Prostate gland (tissue), 2 donors: ENCODE measurements around the gene C1orf232. TPM values are rescaled to one million over a fixed set of nuclear protein-coding genes. Genes with fewer than 3 reads are reported as not detected.

Experiments
- DNase-seq: peaks from one replicate; pipeline ENCODE4 v3.0.0-alpha.2; 2019; ENCODE audit warnings: low spot score
- H3K27ac ChIP-seq, 2 donors: fragments of 200-600 bp; sonication (generic); 2 replicates each; pipeline ENCODE4 v1.5.1; 2017 to 2019
- H3K27me3 ChIP-seq: fragments of 200-600 bp; sonication (generic); replicated peaks from 2 replicates; pipeline ENCODE4 v1.5.1; 2019; ENCODE audit not compliant: insufficient read depth
- H3K36me3 ChIP-seq, 2 donors: fragments of 200-600 bp; sonication (generic); 1 replicate in 1 of 2; 2 replicates in 1 of 2; pipeline versions ENCODE4 v1.5.1 to v1.8.1; 2017 to 2019
- H3K4me1 ChIP-seq: fragments of 200-600 bp; sonication (generic); replicated peaks from 2 replicates; pipeline ENCODE4 v1.5.1; 2019
- H3K4me3 ChIP-seq, 2 donors: fragments of 200-600 bp; sonication (generic); 2 replicates each; pipeline ENCODE4 v1.5.1; 2017 to 2019
- H3K9me3 ChIP-seq: fragments of 200-600 bp; sonication (generic); 2 replicates; pipeline ENCODE4 v1.5.1; 2017
- POLR2A ChIP-seq: fragments of 450-650 bp; IDR thresholded peaks from one replicate; pipeline ENCODE4 v1.6.1; 2016; ENCODE audit warnings: antibody characterized with exemption, mild to moderate bottlenecking
- POLR2AphosphoS5 ChIP-seq: sonication (generic); formaldehyde crosslinking; IDR thresholded peaks from one replicate; pipeline ENCODE4 v1.6.1; 2017; ENCODE audit warnings: antibody characterized with exemption
- WGBS: methylation state at CpG from one replicate; pipeline ENCODE4 v1.1.5; 2018; 5-methylcytosine and 5-hydroxymethylcytosine counted together
- intact Hi-C: fragments of 100-400 bp; cut with DNase I; formaldehyde crosslinking; loops from one replicate; pipeline ENCODE4 v1.14.2; 2022
- total RNA-seq, 2 donors: library from RNA; depleted of rRNA; stranded (reverse); fragments of >200 nt; gene quantifications; one replicate each; pipeline ENCODE4 v1.1.0, GENCODE V29; 2016
- TF ChIP-seq, protein P1 (sequence below), 4 experiments: fragments of 200-600 bp in 2 of 4; fragments of 450-650 bp in 2 of 4; sonication (generic) in 2 of 4; IDR thresholded peaks; 1 replicate in 3 of 4; 2 replicates in 1 of 4; pipeline ENCODE4 v1.5.1; 2016 to 2019; ENCODE audit warnings: antibody characterized with exemption in 4 of 4, mild to moderate bottlenecking in 2 of 4, moderate library complexity in 2 of 4

Gene C1orf232
- total RNA-seq, 2 donors from 2014 or later, result not detected

DNA sequence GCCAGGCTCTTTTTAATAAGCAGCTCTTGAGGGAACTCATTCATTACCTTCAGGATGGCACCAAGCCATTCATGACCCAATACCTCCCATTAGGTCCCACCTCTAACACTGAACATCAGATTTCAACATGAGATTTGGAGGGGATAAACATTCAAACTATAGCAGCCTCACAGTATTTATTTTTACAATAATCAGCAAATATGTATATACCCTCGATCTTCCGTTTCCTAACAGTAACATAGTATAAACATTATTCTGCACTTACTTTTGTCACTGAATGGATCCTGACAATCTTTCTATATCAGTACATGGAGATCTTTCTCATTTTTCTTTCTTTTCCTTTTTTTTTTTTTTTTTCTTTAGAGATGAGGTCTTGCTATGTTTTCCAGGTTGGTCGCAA lies 27.0 kb upstream of the C1orf232 start:
- H3K36me3 ChIP-seq, result no peaks in the 10 kb centered on the region
- H3K27ac ChIP-seq, result no peak overlapping the region
- no peaks in the 10 kb centered on the region for H3K9me3 ChIP-seq
- no peaks in the 10 kb centered on the region for H3K4me1 ChIP-seq
- H3K27me3 ChIP-seq, result no peaks in the 10 kb centered on the region
- intact Hi-C loops, result no loop called here
- 76% methylated on average over 3 of the region's 3 CpGs for WGBS
- TF ChIP-seq POLR2A (no peak), POLR2AphosphoS5 (no peak)
- TF ChIP-seq, protein P1, sequence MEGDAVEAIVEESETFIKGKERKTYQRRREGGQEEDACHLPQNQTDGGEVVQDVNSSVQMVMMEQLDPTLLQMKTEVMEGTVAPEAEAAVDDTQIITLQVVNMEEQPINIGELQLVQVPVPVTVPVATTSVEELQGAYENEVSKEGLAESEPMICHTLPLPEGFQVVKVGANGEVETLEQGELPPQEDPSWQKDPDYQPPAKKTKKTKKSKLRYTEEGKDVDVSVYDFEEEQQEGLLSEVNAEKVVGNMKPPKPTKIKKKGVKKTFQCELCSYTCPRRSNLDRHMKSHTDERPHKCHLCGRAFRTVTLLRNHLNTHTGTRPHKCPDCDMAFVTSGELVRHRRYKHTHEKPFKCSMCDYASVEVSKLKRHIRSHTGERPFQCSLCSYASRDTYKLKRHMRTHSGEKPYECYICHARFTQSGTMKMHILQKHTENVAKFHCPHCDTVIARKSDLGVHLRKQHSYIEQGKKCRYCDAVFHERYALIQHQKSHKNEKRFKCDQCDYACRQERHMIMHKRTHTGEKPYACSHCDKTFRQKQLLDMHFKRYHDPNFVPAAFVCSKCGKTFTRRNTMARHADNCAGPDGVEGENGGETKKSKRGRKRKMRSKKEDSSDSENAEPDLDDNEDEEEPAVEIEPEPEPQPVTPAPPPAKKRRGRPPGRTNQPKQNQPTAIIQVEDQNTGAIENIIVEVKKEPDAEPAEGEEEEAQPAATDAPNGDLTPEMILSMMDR (IDR thresholded peaks at IDR 0.05), result no peak
- no peak for DNase-seq
- H3K4me3 ChIP-seq, result no peak overlapping the region

DNA sequence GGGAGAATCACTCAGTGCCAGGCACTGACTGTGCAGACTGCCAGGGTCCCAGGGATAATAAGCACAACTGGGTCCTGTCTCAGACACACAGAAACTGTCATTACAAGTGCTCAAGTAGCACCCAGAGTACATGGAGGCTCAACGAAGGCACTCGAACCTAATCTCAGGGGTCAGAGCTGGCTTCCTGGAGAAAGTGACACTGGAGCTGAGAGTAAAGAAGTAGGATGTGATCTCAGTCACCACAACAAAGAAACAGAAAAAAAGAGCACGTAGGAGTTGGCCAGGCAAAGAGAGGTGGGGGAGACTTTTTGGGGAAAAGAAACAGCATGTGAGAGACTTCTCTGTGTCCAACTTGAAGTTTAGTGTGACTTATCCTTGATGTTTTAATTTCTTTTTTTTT lies 23.0 kb upstream of the C1orf232 start:
- 52% methylated on average over 3 of the region's 3 CpGs for WGBS

DNA sequence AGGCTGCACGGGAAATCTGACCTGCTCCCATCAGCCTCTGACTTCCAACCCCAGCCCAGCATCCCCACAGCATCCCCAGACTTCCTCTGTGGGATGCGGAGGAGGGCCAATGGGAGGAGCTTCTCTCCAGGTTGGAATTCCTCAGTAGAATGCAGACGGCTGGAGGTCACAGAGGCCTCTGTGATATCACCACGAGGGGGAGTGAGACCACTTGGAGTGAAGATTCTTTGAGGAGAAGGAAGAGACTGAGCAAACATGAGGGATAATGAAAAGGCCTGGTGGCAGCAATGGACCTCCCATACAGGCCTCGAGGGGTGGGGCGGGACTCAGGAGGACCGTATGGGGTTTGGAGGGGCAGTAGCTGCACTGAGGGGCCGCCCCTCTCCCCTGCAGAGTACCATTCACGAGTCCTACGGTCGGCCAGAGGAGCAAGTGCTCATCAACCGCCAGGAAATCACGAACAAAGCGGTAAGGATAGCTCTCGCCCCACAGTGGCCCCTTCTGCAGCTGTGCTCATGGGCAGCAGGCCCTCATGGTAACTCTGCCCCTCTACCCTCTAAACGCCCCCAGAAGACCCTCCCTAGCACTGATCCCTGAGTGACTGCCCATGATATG lies 21.7 kb upstream of the C1orf232 start, which contains the start of gene CATSPER4:
CATSPER4 (plus strand) TSS at position 230 of the 615 bp plus-strand sequence; CDS start at position 256, 26 bp downstream.
- TF ChIP-seq POLR2A (no peak), POLR2AphosphoS5 (no peak)
- TF ChIP-seq, protein P1 (IDR thresholded peaks at IDR 0.05), result no peak
- intact Hi-C loops, result no loop called here
- no peaks in the 10 kb centered on the region for H3K9me3 ChIP-seq
- H3K27ac ChIP-seq, result no peak within 1 kb of the TSS
- no peaks in the 10 kb centered on the region for H3K36me3 ChIP-seq
- no peaks in the 10 kb centered on the region for H3K4me1 ChIP-seq
- 46% methylated on average over 16 of the region's 16 CpGs for WGBS
- H3K4me3 ChIP-seq, result no peak within 1 kb of the TSS
- no peak for DNase-seq
- H3K27me3 ChIP-seq, result no peaks in the 10 kb centered on the region

More for the DNA sequence above, 23.0 kb upstream of the C1orf232 start:
- H3K27ac ChIP-seq, result no peak overlapping the region
- H3K9me3 ChIP-seq, result no peaks in the 10 kb centered on the region
- no peak overlapping the region for H3K4me3 ChIP-seq
- no peak for TF ChIP-seq POLR2A
- TF ChIP-seq POLR2AphosphoS5, result no peak
- TF ChIP-seq, protein P1 (IDR thresholded peaks at IDR 0.05), result no peak
- H3K4me1 ChIP-seq, result no peaks in the 10 kb centered on the region
- no peaks in the 10 kb centered on the region for H3K36me3 ChIP-seq
- no peaks in the 10 kb centered on the region for H3K27me3 ChIP-seq
- intact Hi-C loops, result no loop called here
- DNase-seq, result no peak

DNA sequence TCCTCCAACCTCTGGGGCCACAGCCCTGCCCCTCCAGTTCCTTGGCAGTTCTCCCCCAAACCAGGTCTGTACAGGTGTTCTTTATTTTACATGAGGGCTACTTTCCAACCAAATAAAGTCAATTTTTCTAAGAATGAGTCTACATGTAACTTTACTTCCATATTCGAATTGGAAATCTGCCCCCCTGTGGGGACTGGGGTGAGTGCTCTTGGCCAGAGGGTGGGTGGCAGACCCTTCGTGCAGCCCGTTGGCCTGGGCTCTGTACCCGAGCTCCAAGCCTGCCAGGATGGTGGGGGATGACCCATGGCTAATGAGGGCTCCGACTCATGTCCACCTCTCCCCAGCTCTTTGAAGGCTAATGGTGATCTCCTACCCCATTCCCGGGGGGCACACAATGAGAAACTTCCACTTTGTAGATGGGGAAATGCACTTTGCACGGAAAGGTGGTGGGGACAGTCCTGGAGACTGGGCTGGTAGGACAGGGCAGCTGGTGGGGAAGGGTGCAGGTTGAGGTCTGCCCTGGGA lies 21.1 kb upstream of the C1orf232 start:
- no peak overlapping the region for H3K4me3 ChIP-seq
- no peaks in the 10 kb centered on the region for H3K9me3 ChIP-seq
- WGBS, result 72% methylated on average over 7 of the region's 7 CpGs
- no peaks in the 10 kb centered on the region for H3K36me3 ChIP-seq
- H3K4me1 ChIP-seq, result no peaks in the 10 kb centered on the region
- no peak for TF ChIP-seq POLR2AphosphoS5
- no peak for TF ChIP-seq POLR2A
- TF ChIP-seq, protein P1 (IDR thresholded peaks at IDR 0.05), result no peak
- no peak overlapping the region for H3K27ac ChIP-seq
- no peak for DNase-seq
- intact Hi-C loops, result no loop called here
- no peaks in the 10 kb centered on the region for H3K27me3 ChIP-seq

DNA sequence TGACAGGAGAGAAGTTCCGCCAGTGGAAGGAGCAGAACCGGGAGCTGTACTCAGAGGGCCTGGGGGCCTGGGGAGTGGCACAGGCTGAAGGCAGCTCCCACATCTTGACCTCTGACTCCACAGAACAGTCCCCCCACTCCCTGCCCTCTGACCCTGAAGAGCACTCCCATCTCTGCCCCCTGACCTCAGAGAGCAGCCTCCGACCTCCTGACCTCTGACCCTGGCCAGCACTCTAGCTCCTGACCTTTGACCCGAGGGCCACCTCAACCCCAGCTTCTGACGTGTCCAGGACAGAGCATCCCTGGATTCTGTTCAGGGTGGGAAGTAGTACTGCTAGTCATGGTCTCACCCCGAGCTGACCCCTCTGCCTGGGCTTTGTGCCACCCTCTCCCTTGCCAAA lies 20.6 kb upstream of the C1orf232 start:
- no peak for DNase-seq
- no peaks in the 10 kb centered on the region for H3K27me3 ChIP-seq
- no peaks in the 10 kb centered on the region for H3K9me3 ChIP-seq
- no peak overlapping the region for H3K4me3 ChIP-seq
- no peaks in the 10 kb centered on the region for H3K36me3 ChIP-seq
- TF ChIP-seq, protein P1 (IDR thresholded peaks at IDR 0.05), result no peak
- no peak for TF ChIP-seq POLR2AphosphoS5
- WGBS, result 58% methylated on average over 6 of the region's 6 CpGs
- no peak overlapping the region for H3K27ac ChIP-seq
- H3K4me1 ChIP-seq, result no peaks in the 10 kb centered on the region
- intact Hi-C loops, result no loop called here
